Measurements from ENCODE around the gene ZNF831.

ZNF831 gene

DNA sequence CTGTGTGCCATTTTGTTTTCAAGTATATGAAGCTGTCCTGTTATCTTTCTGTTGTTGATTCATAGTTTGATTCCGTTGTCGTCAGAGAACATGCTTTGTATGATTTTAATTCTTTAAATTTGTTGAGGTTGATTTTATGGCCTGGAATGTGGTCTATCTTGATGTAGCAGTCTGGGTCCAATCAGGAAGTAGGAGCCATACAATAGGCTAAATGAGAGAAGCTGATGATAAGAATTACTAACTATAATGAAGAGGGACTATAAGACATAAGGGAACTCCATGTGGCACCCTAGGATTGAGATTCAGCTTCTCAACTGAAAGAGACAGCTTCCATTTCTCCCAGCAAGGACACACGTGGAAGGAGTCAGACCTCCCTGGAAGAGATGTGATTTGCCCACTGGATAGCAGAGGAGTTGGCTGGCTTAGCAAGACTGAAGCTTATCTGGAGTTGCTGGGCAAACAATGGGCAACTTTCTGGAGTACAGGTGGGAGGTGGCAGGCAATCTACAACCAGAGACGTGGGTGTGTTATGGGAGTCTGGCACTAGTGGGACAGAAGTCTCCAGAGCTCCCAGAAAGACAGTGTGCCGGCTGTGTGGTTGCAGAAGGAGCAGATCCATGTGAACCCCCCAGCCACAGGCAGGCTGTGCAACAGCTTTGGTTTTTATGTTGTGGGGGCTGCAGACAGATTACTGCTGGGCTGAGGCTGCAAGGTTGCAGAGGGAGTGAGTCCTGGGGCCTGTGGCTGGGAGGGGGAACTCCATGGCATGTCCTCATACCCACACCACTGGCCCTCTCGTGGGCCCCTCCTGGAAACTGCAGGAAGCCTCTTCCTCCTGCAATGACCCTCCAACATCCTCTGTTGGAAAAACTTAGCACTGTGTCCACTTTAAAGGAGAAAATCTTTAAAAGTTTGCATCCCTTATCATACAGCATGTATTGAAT is 7.1 kb downstream of the ZNF831 start:
- H3K36me3 ChIP-seq (ENCODE audit: control insufficient read depth, low read length): peaks cover 3% of the 10 kb centered on the region; the same call in 1 of the 2 replicates
- H3K27me3 ChIP-seq (ENCODE audit: control insufficient read depth, low read length): no peaks in the 10 kb centered on the region

DNA sequence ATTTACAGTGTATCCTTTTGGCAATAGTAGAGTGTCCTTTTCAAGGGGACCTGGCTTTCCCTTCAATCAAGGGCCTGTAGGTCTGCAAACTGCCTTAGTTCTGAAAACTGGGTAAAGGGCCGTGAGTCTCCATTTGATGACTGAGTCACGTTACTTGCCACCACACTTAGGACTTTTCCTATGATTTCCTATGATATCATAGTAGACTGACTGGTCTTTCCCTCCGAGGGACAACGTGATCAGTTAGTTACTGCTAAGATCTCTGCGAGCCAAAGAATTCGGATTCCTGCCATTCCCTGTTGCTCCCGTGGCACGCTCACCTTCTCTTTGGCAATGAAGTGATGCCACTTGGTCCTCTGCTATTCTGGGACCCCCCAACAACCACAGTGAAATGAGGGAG is 8.4 kb downstream of the ZNF831 start:
- Histone ChIP-seq H3K4me3 (ENCODE audit: low read length) (no peak overlapping the region), H3K4me2 (ENCODE audit: low read length) (no peak overlapping the region), H3K79me2 (ENCODE audit: control insufficient read depth, low read length) (peaks cover 30% of the 10 kb centered on the region), H3K4me1 (ENCODE audit: control insufficient read depth, low read length) (peaks cover 8% of the 10 kb centered on the region), H3K27me3 (ENCODE audit: control insufficient read depth, low read length) (no peaks in the 10 kb centered on the region), H4K20me1 (ENCODE audit: control insufficient read depth, insufficient read depth, low read depth, low read length) (no peaks in the 10 kb centered on the region), H3F3A (ENCODE audit: control insufficient read depth, insufficient read depth) (peaks cover 2% of the 10 kb centered on the region), H3K36me3 (ENCODE audit: control insufficient read depth, low read length) (peaks cover 8% of the 10 kb centered on the region; the same call in 1 of the 2 replicates), H3K9me2 (replicated peaks; ENCODE audit: control insufficient read depth, low read length) (no peaks in the 10 kb centered on the region), H3K27ac (ENCODE audit: low read depth, low read length) (no peak overlapping the region), H3K9me3 (ENCODE audit: control insufficient read depth, insufficient read depth, low read length) (no peaks in the 10 kb centered on the region)
- TF ChIP-seq EZH2phosphoT487 (IDR thresholded peaks at IDR 0.05; ENCODE audit: borderline replicate concordance, low read length) (no peak), CTCF (IDR thresholded peaks at IDR 0.05; ENCODE audit: low read depth, low read length, poor library complexity, severe bottlenecking) (no peak)

More for the DNA sequence above, 7.1 kb downstream of the ZNF831 start:
- no peak overlapping the region for H3K4me2 ChIP-seq (ENCODE audit: low read length)
- peaks cover 21% of the 10 kb centered on the region for H3K4me1 ChIP-seq (ENCODE audit: control insufficient read depth, low read length)
- H3F3A ChIP-seq (ENCODE audit: control insufficient read depth, insufficient read depth): peaks cover 5% of the 10 kb centered on the region
- TF ChIP-seq CTCF (IDR thresholded peaks at IDR 0.05; ENCODE audit: low read depth, low read length, poor library complexity, severe bottlenecking) (no peak), EZH2phosphoT487 (IDR thresholded peaks at IDR 0.05; ENCODE audit: borderline replicate concordance, low read length) (no peak)
- no peak overlapping the region for H3K27ac ChIP-seq (ENCODE audit: low read depth, low read length)
- no peaks in the 10 kb centered on the region for H3K9me2 ChIP-seq (replicated peaks; ENCODE audit: control insufficient read depth, low read length)
- peaks cover 43% of the 10 kb centered on the region for H3K79me2 ChIP-seq (ENCODE audit: control insufficient read depth, low read length)
- no peaks in the 10 kb centered on the region for H4K20me1 ChIP-seq (ENCODE audit: control insufficient read depth, insufficient read depth, low read depth, low read length)
- H3K9me3 ChIP-seq (ENCODE audit: control insufficient read depth, insufficient read depth, low read length): no peaks in the 10 kb centered on the region
- H3K4me3 ChIP-seq (ENCODE audit: low read length): no peak overlapping the region

DNA sequence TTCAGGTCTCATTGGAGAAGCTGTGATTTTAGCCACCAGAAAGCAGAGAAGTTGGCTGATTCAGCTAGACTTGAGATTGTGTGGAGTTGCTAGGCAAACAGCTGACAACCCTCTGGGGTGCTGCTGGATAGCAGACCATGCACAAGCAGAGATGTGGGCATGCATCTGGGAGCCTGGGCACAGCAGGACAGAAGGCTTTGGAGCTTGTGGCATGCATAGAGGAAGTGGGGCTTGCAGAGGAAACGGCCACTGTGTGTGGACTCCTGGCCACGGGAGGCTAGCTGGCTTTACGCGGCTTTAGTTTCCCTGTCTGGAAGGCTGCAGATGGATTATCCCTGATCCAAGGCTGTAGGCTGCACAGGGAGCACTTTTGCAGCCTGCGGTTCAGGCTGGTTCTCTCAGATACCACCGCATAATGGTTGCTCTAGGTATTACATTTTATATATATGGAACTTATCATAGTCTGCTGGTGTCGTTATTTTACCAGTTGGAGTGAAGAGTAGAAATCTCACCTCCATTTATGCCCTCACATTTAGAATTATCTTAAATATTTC is 10.4 kb downstream of the ZNF831 start:
- H3K9me3 ChIP-seq (ENCODE audit: control insufficient read depth, insufficient read depth, low read length): no peaks in the 10 kb centered on the region
- no peak overlapping the region for H3K4me2 ChIP-seq (ENCODE audit: low read length)
- H3K27ac ChIP-seq (ENCODE audit: low read depth, low read length): no peak overlapping the region
- no peak overlapping the region for H3K4me3 ChIP-seq (ENCODE audit: low read length)
- H3K4me1 ChIP-seq (ENCODE audit: control insufficient read depth, low read length): no peaks in the 10 kb centered on the region
- H3K27me3 ChIP-seq (ENCODE audit: control insufficient read depth, low read length): no peaks in the 10 kb centered on the region
- peaks cover 16% of the 10 kb centered on the region for H3K79me2 ChIP-seq (ENCODE audit: control insufficient read depth, low read length)
- TF ChIP-seq EZH2phosphoT487 (IDR thresholded peaks at IDR 0.05; ENCODE audit: borderline replicate concordance, low read length): no peak
- TF ChIP-seq CTCF (IDR thresholded peaks at IDR 0.05; ENCODE audit: low read depth, low read length, poor library complexity, severe bottlenecking): no peak
- no peaks in the 10 kb centered on the region for H4K20me1 ChIP-seq (ENCODE audit: control insufficient read depth, insufficient read depth, low read depth, low read length)
- no peaks in the 10 kb centered on the region for H3K9me2 ChIP-seq (replicated peaks; ENCODE audit: control insufficient read depth, low read length)
- peaks cover 8% of the 10 kb centered on the region; the same call in 1 of the 2 replicates for H3K36me3 ChIP-seq (ENCODE audit: control insufficient read depth, low read length)
- H3F3A ChIP-seq (ENCODE audit: control insufficient read depth, insufficient read depth): no peaks in the 10 kb centered on the region
